HG02840 (cell line): Measurements from ENCODE around the gene PGAP2.
"Not testable (repeated sequence)": the region's sequence is repeated elsewhere in the genome, so short reads cannot be mapped to it uniquely, and the experiment has no call there.

Experiments
- ATAC-seq: cut with Tn5 transposase; IDR thresholded peaks from one replicate; pipeline ENCODE4 v1.9.1; 2021; ENCODE audit warnings: mild to moderate bottlenecking, moderate library complexity, moderate number of reproducible peaks; ENCODE audit not compliant: unreplicated experiment, low FRiP score

PGAP2 gene

GRCh38 chr11:3853899-3854659 lies 45.7 kb downstream of the PGAP2 start:
- peak; percentile 16 for ATAC-seq

- ATAC-seq = no peak
Observed at GRCh38 chr11:3854660-3854976, 46.3 kb downstream of the PGAP2 start.

GRCh38 chr11:3854977-3855807 lies 46.8 kb downstream of the PGAP2 start, which contains the start of gene STIM1:
Gene STIM1, plus strand, starts transcription at chr11:3855664. Its CDS starts 607 bp downstream, at chr11:3856271.
- peak; percentile 71 for ATAC-seq

- peak; percentile 19 for ATAC-seq
Observed at GRCh38 chr11:3855808-3856491, 47.6 kb downstream of the PGAP2 start.

GRCh38 chr11:3856856-3857553 lies 48.6 kb downstream of the PGAP2 start:
- ATAC-seq = no peak

- ATAC-seq = no peak
Observed at GRCh38 chr11:3857628-3858027, 49.3 kb downstream of the PGAP2 start.

GRCh38 chr11:3859373-3859881 lies 51.1 kb downstream of the PGAP2 start:
- no peak for ATAC-seq

GRCh38 chr11:3860375-3860774 lies 52.0 kb downstream of the PGAP2 start:
- no peak for ATAC-seq

- ATAC-seq = not testable (repeated sequence)
Observed at GRCh38 chr11:3860898-3861393, 52.6 kb downstream of the PGAP2 start.

GRCh38 chr11:3861683-3862082 lies 53.3 kb downstream of the PGAP2 start:
- no peak for ATAC-seq

GRCh38 chr11:3865388-3866193 lies 57.2 kb downstream of the PGAP2 start:
- no peak for ATAC-seq

GRCh38 chr11:3866206-3866605 lies 57.8 kb downstream of the PGAP2 start:
- no peak for ATAC-seq

GRCh38 chr11:3866836-3867208 lies 58.5 kb downstream of the PGAP2 start:
- no peak for ATAC-seq

GRCh38 chr11:3867209-3868091 lies 59.1 kb downstream of the PGAP2 start:
- no peak for ATAC-seq

GRCh38 chr11:3873712-3874349 lies 65.5 kb downstream of the PGAP2 start:
- ATAC-seq = no peak
